GM19463 (cell line): ENCODE results near the gene OR10W1.

Experiments used
- ATAC-seq: cut with Tn5 transposase; IDR thresholded peaks from one replicate; pipeline ENCODE4 v1.9.1; 2021; ENCODE audit warnings: mild to moderate bottlenecking, moderate library complexity; ENCODE audit not compliant: unreplicated experiment

Gene OR10W1

DNA sequence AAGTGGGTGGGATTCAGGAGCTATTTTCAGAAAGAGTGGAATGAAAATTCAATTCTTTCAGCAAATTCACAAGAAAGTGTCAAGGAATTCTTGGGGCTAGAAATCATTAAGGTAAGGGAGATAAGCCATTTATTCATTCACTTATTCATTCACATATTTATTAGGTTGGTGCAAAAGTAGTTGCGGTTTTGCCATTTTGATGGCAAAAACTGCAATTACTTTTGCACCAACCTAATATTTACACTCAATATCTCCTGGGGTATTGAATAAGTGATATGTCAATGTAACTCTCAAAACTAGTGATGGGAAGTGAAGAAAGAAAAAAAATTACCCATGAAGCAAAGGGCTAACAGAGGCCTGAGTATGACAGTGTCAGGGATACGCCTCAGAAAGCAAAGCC lies at the start of gene OR10W1:
OR10W1 (minus strand) TSS at position 119 of the 400 bp plus-strand sequence. CDS start 402 bp downstream, outside the sequence.
- no peak for ATAC-seq

DNA sequence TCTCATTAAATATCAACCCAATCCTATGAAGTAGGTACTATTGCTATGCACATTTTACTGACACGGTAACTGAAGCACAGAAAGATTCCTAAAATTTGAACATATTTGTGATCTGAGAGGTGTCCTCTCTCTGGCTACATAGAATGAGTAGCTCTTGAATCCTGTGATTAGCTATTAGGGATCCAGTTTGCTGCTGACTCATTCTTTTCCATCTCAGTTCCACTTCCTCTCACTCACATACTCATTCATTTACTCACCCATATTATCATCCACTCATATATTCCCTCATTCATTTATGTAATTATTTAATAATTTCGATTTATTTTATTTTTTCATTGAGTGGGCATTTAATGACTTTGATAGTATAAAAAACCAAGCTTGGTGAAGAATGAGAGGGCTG lies 48.1 kb upstream of the OR10W1 start:
- no peak for ATAC-seq

- no peak for ATAC-seq
Observed at GRCh38 chr11:58301576-58301975, 33.5 kb upstream of the OR10W1 start.

GRCh38 chr11:58292017-58292416 lies 24.0 kb upstream of the OR10W1 start:
- ATAC-seq, result no peak

DNA sequence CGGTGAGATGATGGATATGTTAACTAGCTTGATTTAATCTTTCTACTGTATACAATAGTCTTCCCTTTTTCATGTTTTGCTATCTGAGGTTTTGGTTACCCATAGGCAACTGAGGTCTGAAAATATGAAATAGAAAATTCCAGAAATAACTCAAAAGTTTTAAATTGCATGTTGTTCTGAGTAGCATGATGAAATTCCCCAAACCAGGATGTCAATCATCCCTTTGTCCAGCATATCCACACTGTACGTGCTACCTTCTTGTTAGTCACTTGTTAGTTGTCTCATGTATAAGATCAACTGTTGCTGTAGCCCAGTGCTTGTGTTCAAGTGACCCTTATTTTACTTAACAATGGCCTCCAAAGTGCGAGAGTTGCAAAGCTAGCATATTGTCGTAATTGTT lies 21.2 kb upstream of the OR10W1 start:
- ATAC-seq, result no peak

- no peak for ATAC-seq
Observed at GRCh38 chr11:58286249-58286648, 18.2 kb upstream of the OR10W1 start.

GRCh38 chr11:58285483-58286040 lies 17.5 kb upstream of the OR10W1 start:
- no peak for ATAC-seq

- no peak for ATAC-seq
Observed at GRCh38 chr11:58276151-58276550, 8.1 kb upstream of the OR10W1 start.

DNA sequence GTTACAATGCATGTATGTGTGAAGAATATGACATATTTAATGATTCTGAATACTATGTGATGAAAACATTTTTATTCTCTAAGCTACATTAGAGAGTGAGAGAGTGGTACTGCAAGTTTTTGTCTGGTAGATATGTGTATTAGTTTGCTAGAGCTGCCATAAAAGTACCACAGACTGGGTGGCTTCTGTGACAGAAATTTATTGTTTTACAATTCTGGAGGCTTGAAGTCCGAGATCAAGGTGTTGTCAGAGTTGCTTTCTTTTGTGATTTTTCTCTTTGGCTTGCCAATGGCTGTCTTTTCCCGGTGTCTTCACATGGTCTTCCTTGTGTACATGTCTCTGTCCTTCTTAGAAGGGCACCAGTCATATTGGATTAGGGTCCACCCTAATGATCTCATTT lies 6.9 kb upstream of the OR10W1 start:
- ATAC-seq, result no peak

DNA sequence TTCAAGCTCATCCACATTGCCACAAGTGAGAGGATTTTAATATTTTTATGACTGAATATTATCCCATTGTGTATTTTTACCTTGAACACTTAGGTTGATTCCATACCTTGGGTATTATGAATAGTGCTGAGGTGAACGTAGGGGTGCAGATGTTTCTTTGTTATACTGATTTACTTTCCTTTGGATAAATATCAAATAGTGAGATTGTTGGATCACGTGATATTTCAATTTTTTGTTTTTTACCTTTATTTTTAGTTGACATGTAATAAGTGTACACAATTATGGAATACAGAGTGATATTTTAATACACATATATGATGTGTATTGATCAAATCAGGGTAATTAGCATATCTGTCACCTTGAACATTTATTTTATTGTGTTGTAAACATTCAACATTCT lies 8.1 kb downstream of the OR10W1 start:
- ATAC-seq, result no peak

DNA sequence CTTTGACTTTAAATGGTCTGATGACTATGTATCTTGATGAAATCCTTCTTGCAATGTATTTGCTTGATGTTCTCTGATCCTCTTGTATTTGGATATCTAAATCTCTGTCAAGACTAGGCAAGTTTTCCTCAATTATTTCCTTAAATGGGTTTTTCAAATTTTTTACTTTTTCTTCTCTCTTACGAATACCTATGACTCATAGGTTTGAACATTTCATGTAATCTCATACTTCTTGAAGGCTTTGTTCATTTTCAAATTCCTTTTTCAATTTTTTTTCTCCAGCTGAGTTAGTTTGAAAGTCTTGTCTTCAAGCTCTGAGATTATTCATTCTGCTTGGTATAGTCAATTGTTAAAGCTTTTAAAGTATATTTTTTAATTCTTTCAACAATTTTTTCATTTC lies 13.1 kb downstream of the OR10W1 start:
- no peak for ATAC-seq

DNA sequence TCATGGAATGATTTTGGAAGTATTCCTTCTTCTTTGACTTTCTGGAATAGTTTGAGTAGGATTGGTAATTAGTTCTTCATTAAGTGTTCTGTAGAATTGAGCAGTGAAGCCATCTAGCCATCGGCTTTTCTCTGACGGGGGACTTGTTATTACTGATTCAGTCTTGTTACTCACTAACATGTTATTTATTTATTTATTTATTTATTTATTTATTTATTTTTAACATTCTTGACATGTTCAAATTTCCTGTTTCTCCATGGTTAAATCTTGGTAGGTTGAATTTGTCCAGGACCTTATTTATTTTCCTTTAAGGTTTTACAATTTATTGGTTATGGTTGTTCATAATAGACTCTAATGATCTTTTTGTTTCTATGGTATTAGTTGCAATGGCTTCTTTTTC lies 24.1 kb downstream of the OR10W1 start:
- ATAC-seq, result no peak

DNA sequence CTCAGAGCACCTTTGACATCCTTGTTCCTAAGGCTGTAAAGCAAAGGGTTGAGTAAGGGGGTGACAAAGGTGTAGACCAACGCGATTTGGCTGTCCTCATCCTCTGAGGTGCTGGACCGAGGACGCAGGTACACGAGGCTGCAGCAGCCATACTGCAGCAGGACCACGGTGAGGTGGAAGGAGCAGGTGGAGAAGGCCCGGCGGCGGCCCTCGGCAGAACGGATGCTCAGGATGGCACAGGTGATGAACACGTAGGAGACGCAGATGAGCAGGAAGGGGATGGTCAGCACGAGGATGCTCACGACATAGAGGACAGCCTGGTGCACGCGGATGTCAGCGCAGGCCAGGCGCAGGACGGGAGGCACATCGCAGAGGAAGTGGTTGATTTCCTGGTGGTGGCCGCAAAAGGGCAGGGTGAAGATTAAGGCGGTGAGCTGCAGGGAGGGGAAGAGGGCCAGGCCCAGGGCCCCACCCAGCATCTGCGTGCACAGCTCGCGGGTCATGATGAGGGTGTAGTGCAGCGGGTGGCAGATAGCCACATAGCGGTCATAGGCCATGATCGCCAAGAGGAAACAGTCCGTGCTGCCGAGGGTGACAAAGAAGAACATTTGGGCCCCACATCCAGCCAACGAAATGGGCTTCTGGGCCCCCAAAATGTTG lies 40.0 kb downstream of the OR10W1 start:
- no peak for ATAC-seq

- ATAC-seq, result no peak
Observed at GRCh38 chr11:58222721-58223120, 45.3 kb downstream of the OR10W1 start.
